Measurements from ENCODE around the gene OXCT1. TPM values are rescaled to one million over a fixed set of nuclear protein-coding genes. Genes with fewer than 3 reads are reported as not detected.

Gene OXCT1
- total RNA-seq, 1 experiment from 2014 or later: 14.2 TPM

DNA sequence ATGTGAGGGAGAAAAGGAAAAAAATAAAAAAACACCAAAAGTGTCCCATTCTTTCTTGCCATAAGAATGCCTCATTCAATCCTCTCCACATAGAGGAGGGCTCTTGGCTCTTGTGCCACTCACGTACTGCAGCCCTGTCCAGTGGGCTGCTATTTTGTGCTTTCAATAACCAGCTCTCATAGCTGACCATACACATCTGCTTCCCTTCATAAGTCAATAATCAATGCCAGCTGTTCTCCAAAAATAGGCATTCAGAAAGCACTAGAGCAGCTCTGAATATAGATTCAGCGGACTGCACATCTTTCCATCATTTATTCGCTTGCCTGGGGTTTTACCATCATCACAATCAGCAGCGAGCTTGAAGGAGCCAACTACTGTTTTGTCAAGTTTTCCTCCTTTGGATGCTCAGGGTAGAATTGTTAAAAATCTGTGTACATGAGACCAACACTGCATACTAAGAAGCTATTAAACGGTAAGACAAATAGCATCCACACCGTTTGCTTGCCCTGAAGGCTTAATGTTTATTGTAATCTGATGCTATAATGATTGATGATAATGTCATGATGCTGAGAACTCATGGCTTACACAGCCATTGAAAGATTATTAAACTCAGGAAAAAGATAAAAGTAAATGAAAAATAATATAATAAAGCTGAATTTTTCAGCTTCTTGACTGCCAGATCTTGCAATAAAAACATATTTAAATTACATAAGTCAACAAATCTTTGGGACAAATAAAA, 80.0 kb downstream of the OXCT1 start:
- H3K4me1 Mint-ChIP-seq (ENCODE audit: low read depth, unreplicated experiment): peaks cover 32% of the 10 kb centered on the region
- TF ChIP-seq, protein P1, sequence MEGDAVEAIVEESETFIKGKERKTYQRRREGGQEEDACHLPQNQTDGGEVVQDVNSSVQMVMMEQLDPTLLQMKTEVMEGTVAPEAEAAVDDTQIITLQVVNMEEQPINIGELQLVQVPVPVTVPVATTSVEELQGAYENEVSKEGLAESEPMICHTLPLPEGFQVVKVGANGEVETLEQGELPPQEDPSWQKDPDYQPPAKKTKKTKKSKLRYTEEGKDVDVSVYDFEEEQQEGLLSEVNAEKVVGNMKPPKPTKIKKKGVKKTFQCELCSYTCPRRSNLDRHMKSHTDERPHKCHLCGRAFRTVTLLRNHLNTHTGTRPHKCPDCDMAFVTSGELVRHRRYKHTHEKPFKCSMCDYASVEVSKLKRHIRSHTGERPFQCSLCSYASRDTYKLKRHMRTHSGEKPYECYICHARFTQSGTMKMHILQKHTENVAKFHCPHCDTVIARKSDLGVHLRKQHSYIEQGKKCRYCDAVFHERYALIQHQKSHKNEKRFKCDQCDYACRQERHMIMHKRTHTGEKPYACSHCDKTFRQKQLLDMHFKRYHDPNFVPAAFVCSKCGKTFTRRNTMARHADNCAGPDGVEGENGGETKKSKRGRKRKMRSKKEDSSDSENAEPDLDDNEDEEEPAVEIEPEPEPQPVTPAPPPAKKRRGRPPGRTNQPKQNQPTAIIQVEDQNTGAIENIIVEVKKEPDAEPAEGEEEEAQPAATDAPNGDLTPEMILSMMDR (IDR thresholded peaks at IDR 0.05; ENCODE audit: unreplicated experiment): no peak
- no peaks in the 10 kb centered on the region for H3K27me3 Mint-ChIP-seq (ENCODE audit: unreplicated experiment)
- CTCF ChIA-PET: no interaction called here
- H3K36me3 Mint-ChIP-seq (ENCODE audit: insufficient read depth, unreplicated experiment): no peaks in the 10 kb centered on the region
- no peak overlapping the region for H3K4me3 Mint-ChIP-seq (ENCODE audit: low read depth, unreplicated experiment)
- H3K9me3 Mint-ChIP-seq (ENCODE audit: low read depth, unreplicated experiment): no peaks in the 10 kb centered on the region
- no peak overlapping the region for H3K27ac Mint-ChIP-seq (ENCODE audit: unreplicated experiment)
- intact Hi-C loops (cut with micrococcal nuclease; ENCODE audit: unreplicated experiment): no loop called here
- BruUV-seq (replicated peaks): no TSS peak
- no peak for DNase-seq

DNA sequence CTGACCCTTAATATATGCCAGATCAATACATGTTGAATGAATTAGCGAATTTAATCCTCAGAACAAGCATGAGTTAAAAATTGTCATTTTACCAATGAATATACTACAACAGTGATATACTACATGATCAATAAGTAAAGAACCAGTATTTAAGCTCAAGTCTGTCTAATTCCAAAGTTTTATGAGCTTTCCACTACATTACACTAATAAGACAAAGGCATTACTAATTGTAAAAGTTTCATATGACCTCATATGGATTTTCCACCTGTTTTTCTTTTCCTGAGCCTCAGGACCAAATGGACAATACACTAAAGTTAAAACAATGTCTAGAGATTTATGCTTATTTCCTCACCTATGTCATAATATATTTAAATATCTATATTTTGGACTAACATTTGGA, 80.8 kb downstream of the OXCT1 start:
- intact Hi-C loops (cut with micrococcal nuclease; ENCODE audit: unreplicated experiment): no loop called here
- Mint-ChIP-seq H3K4me3 (ENCODE audit: low read depth, unreplicated experiment) (no peak overlapping the region), H3K27me3 (ENCODE audit: unreplicated experiment) (no peaks in the 10 kb centered on the region), H3K27ac (ENCODE audit: unreplicated experiment) (no peak overlapping the region), H3K9me3 (ENCODE audit: low read depth, unreplicated experiment) (no peaks in the 10 kb centered on the region), H3K36me3 (ENCODE audit: insufficient read depth, unreplicated experiment) (no peaks in the 10 kb centered on the region), H3K4me1 (ENCODE audit: low read depth, unreplicated experiment) (peaks cover 24% of the 10 kb centered on the region)
- DNase-seq: no peak
- CTCF ChIA-PET: no interaction called here
- TF ChIP-seq, protein P1 (IDR thresholded peaks at IDR 0.05; ENCODE audit: unreplicated experiment): no peak
- no TSS peak for BruUV-seq (replicated peaks)

DNA sequence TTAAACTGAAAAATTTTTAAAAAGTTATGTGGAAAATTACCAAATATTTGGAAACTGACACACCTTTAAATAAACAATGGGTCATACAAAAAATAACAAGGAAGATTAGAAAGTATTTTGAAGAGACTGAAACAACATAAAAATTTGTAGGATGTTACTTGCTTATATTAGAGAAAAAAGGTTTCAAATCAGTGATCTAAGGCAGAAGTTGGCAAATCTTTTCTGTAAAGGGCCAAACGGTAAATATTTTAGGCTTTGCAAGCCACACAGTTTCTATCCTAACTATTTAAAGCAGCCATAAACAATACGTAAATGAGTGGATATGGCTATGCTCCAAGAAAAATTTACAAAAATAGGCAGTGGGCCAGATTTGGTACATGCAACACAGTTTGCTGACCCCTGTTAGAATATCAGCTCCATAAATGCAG, 81.3 kb downstream of the OXCT1 start:
- CTCF ChIA-PET: no interaction called here
- TF ChIP-seq, protein P1 (IDR thresholded peaks at IDR 0.05; ENCODE audit: unreplicated experiment): no peak
- intact Hi-C loops (cut with micrococcal nuclease; ENCODE audit: unreplicated experiment): no loop called here
- peaks cover 19% of the 10 kb centered on the region for H3K4me1 Mint-ChIP-seq (ENCODE audit: low read depth, unreplicated experiment)
- DNase-seq: no peak
- no peaks in the 10 kb centered on the region for H3K36me3 Mint-ChIP-seq (ENCODE audit: insufficient read depth, unreplicated experiment)
- no peak overlapping the region for H3K4me3 Mint-ChIP-seq (ENCODE audit: low read depth, unreplicated experiment)
- H3K9me3 Mint-ChIP-seq (ENCODE audit: low read depth, unreplicated experiment): no peaks in the 10 kb centered on the region
- BruUV-seq (replicated peaks): no TSS peak
- no peak overlapping the region for H3K27ac Mint-ChIP-seq (ENCODE audit: unreplicated experiment)
- no peaks in the 10 kb centered on the region for H3K27me3 Mint-ChIP-seq (ENCODE audit: unreplicated experiment)

DNA sequence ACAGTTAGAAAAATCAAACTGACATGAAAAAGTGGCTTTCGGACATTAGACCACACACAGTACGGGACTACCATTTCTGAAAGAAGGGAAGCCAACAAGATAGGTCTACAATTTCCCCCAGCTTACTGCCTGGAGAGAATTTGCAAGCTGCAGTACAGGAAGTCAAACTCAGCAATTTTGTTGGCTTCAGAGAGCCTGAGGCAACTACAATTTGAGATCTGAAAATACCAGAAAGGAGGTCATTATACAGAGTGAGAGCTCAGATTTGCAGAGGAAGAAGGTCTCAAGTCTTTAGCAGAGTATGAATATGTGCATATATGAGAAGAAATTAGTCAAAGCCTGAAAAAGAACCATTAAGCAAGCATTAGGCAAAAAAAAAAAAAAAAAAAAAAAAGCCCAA, 83.0 kb downstream of the OXCT1 start:
- no peak overlapping the region for H3K4me3 Mint-ChIP-seq (ENCODE audit: low read depth, unreplicated experiment)
- no peaks in the 10 kb centered on the region for H3K9me3 Mint-ChIP-seq (ENCODE audit: low read depth, unreplicated experiment)
- H3K27ac Mint-ChIP-seq (ENCODE audit: unreplicated experiment): no peak overlapping the region
- TF ChIP-seq, protein P1 (IDR thresholded peaks at IDR 0.05; ENCODE audit: unreplicated experiment): no peak
- H3K36me3 Mint-ChIP-seq (ENCODE audit: insufficient read depth, unreplicated experiment): no peaks in the 10 kb centered on the region
- intact Hi-C loops (cut with micrococcal nuclease; ENCODE audit: unreplicated experiment): no loop called here
- CTCF ChIA-PET: no interaction called here
- DNase-seq: no peak
- H3K4me1 Mint-ChIP-seq (ENCODE audit: low read depth, unreplicated experiment): peaks cover 14% of the 10 kb centered on the region
- no peaks in the 10 kb centered on the region for H3K27me3 Mint-ChIP-seq (ENCODE audit: unreplicated experiment)
- BruUV-seq (replicated peaks): no TSS peak

All from Calu3 (cell line).